SK-N-SH (cell line): ENCODE data around the gene TMUB1.

ENCODE experiments used
- CHD2 ChIP-seq: fragments of 150-350 bp; IDR thresholded peaks from 2 replicates; pipeline ENCODE4 v1.6.1; 2018; ENCODE audit warnings: low read length; ENCODE audit not compliant: partially characterized antibody
- EP300 ChIP-seq, 2 experiments: IDR thresholded peaks; 2 replicates each; pipeline versions ENCODE4 v1.4.0 to v1.6.1; 2012; ENCODE audit warnings: borderline replicate concordance in 1 of 2, low read depth in 1 of 2, low read length in 1 of 2
- EZH2phosphoT487 ChIP-seq: fragments of 200-600 bp; sonication (generic); IDR thresholded peaks from 2 replicates; pipeline ENCODE4 v1.6.1; 2017; ENCODE audit warnings: low read depth, mixed run types, mild to moderate bottlenecking, antibody characterized with exemption, moderate library complexity, borderline replicate concordance
- FOXM1 ChIP-seq: IDR thresholded peaks from 2 replicates; pipeline ENCODE4 v1.4.0; 2012; ENCODE audit warnings: low read depth, mild to moderate bottlenecking
- TEAD4 ChIP-seq: IDR thresholded peaks from 2 replicates; pipeline ENCODE4 v1.4.0; 2012; ENCODE audit warnings: mild to moderate bottlenecking, borderline replicate concordance; ENCODE audit not compliant: insufficient read depth
- TF ChIP-seq, protein P1 (sequence below): fragments of 200-600 bp; sonication (generic); IDR thresholded peaks from 2 replicates; pipeline ENCODE4 v1.6.1; 2017; ENCODE audit warnings: antibody characterized with exemption, mild to moderate bottlenecking, moderate library complexity

DNA sequence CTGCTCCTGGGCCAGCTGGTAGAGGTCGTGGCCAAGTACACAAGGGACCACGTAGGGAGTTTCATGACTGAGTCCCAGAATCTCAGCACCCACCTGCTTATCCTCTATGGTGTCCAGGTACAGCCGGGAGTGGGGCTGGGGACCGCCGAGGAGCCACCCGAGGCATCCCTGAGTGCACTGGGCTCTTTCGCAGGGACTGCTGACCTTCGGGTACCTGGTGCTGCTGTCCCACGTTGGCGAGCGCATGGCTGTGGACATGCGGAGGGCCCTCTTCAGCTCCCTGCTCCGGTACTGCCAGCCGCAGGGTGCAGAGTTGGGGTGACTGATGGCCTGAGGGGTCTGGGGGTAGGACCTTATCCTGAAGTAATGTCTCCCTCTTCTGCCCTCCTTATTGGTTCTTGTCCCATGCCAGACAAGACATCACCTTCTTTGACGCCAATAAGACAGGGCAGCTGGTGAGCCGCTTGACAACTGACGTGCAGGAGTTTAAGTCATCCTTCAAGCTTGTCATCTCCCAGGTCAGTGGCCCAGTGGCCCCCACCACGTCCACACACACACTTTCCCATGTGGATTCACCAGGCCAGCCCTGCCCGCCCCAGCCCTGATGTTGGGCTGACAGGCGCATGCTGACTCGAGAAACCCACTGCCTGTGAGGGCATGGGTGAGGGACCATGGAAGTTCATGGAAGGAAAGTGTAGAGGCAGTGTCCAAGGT, 48.8 kb downstream of the TMUB1 start:
- TF ChIP-seq EZH2phosphoT487, result no peak
- no peak for TF ChIP-seq EP300 (IDR thresholded peaks at IDR 0.05; ENCODE audit: borderline replicate concordance in 1 of 2, low read depth in 1 of 2, low read length in 1 of 2)
- TF ChIP-seq CHD2, result no peak
- no peak for TF ChIP-seq TEAD4
- TF ChIP-seq, protein P1, sequence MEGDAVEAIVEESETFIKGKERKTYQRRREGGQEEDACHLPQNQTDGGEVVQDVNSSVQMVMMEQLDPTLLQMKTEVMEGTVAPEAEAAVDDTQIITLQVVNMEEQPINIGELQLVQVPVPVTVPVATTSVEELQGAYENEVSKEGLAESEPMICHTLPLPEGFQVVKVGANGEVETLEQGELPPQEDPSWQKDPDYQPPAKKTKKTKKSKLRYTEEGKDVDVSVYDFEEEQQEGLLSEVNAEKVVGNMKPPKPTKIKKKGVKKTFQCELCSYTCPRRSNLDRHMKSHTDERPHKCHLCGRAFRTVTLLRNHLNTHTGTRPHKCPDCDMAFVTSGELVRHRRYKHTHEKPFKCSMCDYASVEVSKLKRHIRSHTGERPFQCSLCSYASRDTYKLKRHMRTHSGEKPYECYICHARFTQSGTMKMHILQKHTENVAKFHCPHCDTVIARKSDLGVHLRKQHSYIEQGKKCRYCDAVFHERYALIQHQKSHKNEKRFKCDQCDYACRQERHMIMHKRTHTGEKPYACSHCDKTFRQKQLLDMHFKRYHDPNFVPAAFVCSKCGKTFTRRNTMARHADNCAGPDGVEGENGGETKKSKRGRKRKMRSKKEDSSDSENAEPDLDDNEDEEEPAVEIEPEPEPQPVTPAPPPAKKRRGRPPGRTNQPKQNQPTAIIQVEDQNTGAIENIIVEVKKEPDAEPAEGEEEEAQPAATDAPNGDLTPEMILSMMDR, result no peak
- TF ChIP-seq FOXM1, result no peak
